Fibroblast of lung (primary cell): ENCODE results near the gene CDCA4. TPM values are rescaled to one million over a fixed set of nuclear protein-coding genes. Genes with fewer than 3 reads are reported as not detected.

Source experiments
- DNase-seq, 2 donors: peaks; one replicate each; pipeline versions ENCODE4 v3.0.0 to v3.0.0-alpha.2; 2010; ENCODE audit warnings: low read depth in 2 of 2
- H2AFZ ChIP-seq: 2 replicates; pipeline ENCODE4 v1.5.1; 2012; ENCODE audit warnings: low read length, control low read depth, inconsistent platforms
- H3K27ac ChIP-seq: 2 replicates; pipeline ENCODE4 v1.5.1; 2011; ENCODE audit warnings: low read length, control low read depth; ENCODE audit not compliant: insufficient read depth
- H3K27me3 ChIP-seq: 2 replicates; pipeline ENCODE4 v1.5.1; 2011; ENCODE audit warnings: mild to moderate bottlenecking, low read length; ENCODE audit not compliant: control insufficient read depth, insufficient read depth
- H3K36me3 ChIP-seq: 2 replicates; pipeline ENCODE4 v1.5.1; 2011; ENCODE audit warnings: low read length; ENCODE audit not compliant: control insufficient read depth, insufficient read depth
- H3K4me1 ChIP-seq: 2 replicates; pipeline ENCODE4 v1.5.1; 2011; ENCODE audit warnings: low read length; ENCODE audit not compliant: control insufficient read depth, insufficient read depth; ENCODE audit errors: extremely low read depth
- H3K4me2 ChIP-seq: 2 replicates; pipeline ENCODE4 v1.5.1; 2011; ENCODE audit warnings: low read length, control low read depth; ENCODE audit not compliant: insufficient read depth; ENCODE audit errors: extremely low read depth
- H3K4me3 ChIP-seq, 4 experiments: fragments of 200-600 bp in 1 of 4; sonication (generic) in 1 of 4; replicated peaks in 1 of 4; 2 replicates each; pipeline ENCODE4 v1.5.1; 2011 to 2016; ENCODE audit warnings: low read length in 4 of 4, low read depth in 3 of 4, mild to moderate bottlenecking in 3 of 4, control low read depth in 2 of 4, inconsistent platforms in 1 of 4, mixed read lengths in 1 of 4; ENCODE audit not compliant: insufficient read depth in 1 of 4; ENCODE audit errors: control extremely low read depth in 1 of 4
- H3K79me2 ChIP-seq: 2 replicates; pipeline ENCODE4 v1.5.1; 2012; ENCODE audit warnings: mild to moderate bottlenecking, low read length, inconsistent platforms; ENCODE audit not compliant: control insufficient read depth, insufficient read depth
- H3K9ac ChIP-seq: 2 replicates; pipeline ENCODE4 v1.5.1; 2011; ENCODE audit warnings: mild to moderate bottlenecking, low read length, control low read depth; ENCODE audit not compliant: insufficient read depth
- H3K9me3 ChIP-seq: 2 replicates; pipeline ENCODE4 v1.5.1; 2012; ENCODE audit warnings: low read depth, low read length; ENCODE audit not compliant: control insufficient read depth, insufficient read depth
- H4K20me1 ChIP-seq: 2 replicates; pipeline ENCODE4 v1.5.1; 2011; ENCODE audit warnings: low read length; ENCODE audit not compliant: control insufficient read depth, insufficient read depth; ENCODE audit errors: extremely low read depth
- CTCF ChIP-seq, 2 donors: IDR thresholded peaks in 1 of 2; conservative IDR thresholded peaks in 1 of 2; 1 replicate in 1 of 2; 2 replicates in 1 of 2; pipeline ENCODE4 v1.5.1; 2011 to 2012; ENCODE audit warnings: low read length in 2 of 2, control low read depth in 1 of 2, inconsistent platforms in 1 of 2, low read depth in 1 of 2, mild to moderate bottlenecking in 1 of 2
- EZH2 ChIP-seq: IDR thresholded peaks from 2 replicates; pipeline ENCODE4 v1.5.1; 2012; ENCODE audit warnings: low read length, control low read depth, mild to moderate bottlenecking; ENCODE audit errors: missing control alignments
- polyA plus RNA-seq, 2 donors: library from polyadenylated mRNA; depleted of rRNA in 1 of 2; stranded (reverse) in 1 of 2; unstranded in 1 of 2; fragments of >200 nt; gene quantifications; 2 replicates each; pipeline ENCODE4 v1.2.1, GENCODE V29; 2011 to 2012; ENCODE audit warnings: missing spikeins in 1 of 2
- total RNA-seq: library from RNA; depleted of rRNA; stranded (reverse); fragments of >200 nt; gene quantifications from 2 replicates; pipeline ENCODE4 v1.2.1, GENCODE V29; 2014

The CDCA4 gene
- total and polyA plus RNA-seq, 2 donors (not counting 1 experiment from before 2014, with no cell fraction given): 7.9 to 8.0 TPM

- Histone ChIP-seq H3K27ac (no peak overlapping the region), H3K4me3 (no peak overlapping the region), H3K4me2 (no peak overlapping the region), H3K36me3 (no peaks in the 10 kb centered on the region), H3K9me3 (no peaks in the 10 kb centered on the region), H3K79me2 (no peaks in the 10 kb centered on the region), H3K9ac (no peak overlapping the region), H4K20me1 (no peaks in the 10 kb centered on the region), H3K27me3 (peaks cover 3% of the 10 kb centered on the region), H3K4me1 (no peaks in the 10 kb centered on the region), H2AFZ (no peak overlapping the region)
- TF ChIP-seq EZH2: no peak
- TF ChIP-seq CTCF (conservative IDR thresholded peaks at IDR 0.05 in 1 of 2, IDR thresholded peaks at IDR 0.05 in 1 of 2; ENCODE audit: low read depth in 1 of 2, low read length in 2 of 2): no peak
- no peak for DNase-seq
These were observed 33.1 kb upstream of the CDCA4 start for GRCh38 chr14:105053996-105054395.

- Histone ChIP-seq H3K27ac (no peak overlapping the region), H3K79me2 (no peaks in the 10 kb centered on the region), H3K27me3 (peaks cover 3% of the 10 kb centered on the region), H3K4me1 (no peaks in the 10 kb centered on the region), H3K9ac (no peak overlapping the region), H3K4me3 (no peak overlapping the region), H3K4me2 (no peak overlapping the region), H4K20me1 (no peaks in the 10 kb centered on the region), H3K9me3 (no peaks in the 10 kb centered on the region), H3K36me3 (no peaks in the 10 kb centered on the region), H2AFZ (no peak overlapping the region)
- no peak for DNase-seq
- TF ChIP-seq EZH2 (no peak), CTCF (conservative IDR thresholded peaks at IDR 0.05 in 1 of 2, IDR thresholded peaks at IDR 0.05 in 1 of 2; ENCODE audit: low read depth in 1 of 2, low read length in 2 of 2) (no peak)
These were observed 32.5 kb upstream of the CDCA4 start for GRCh38 chr14:105053421-105053820.

- Histone ChIP-seq H3K4me3 (no peak overlapping the region), H2AFZ (no peak overlapping the region), H3K4me2 (no peak overlapping the region), H3K27me3 (peaks cover 3% of the 10 kb centered on the region), H3K27ac (no peak overlapping the region), H3K79me2 (no peaks in the 10 kb centered on the region), H3K4me1 (no peaks in the 10 kb centered on the region), H4K20me1 (no peaks in the 10 kb centered on the region), H3K36me3 (no peaks in the 10 kb centered on the region), H3K9ac (no peak overlapping the region), H3K9me3 (no peaks in the 10 kb centered on the region)
- no peak for DNase-seq
- TF ChIP-seq CTCF (conservative IDR thresholded peaks at IDR 0.05 in 1 of 2, IDR thresholded peaks at IDR 0.05 in 1 of 2; ENCODE audit: low read depth in 1 of 2, low read length in 2 of 2) (no peak), EZH2 (no peak)
These were observed 31.2 kb upstream of the CDCA4 start for GRCh38 chr14:105052110-105052458.
